Nephron (organoid): Measurements from ENCODE around the gene NINJ1.
"Not testable (repeated sequence)": the region's sequence is repeated elsewhere in the genome, so short reads cannot be mapped to it uniquely, and the experiment has no call there.

Experiments used
- H3K27ac Mint-ChIP-seq, 3 experiments: 2 replicates each; pipeline ENCODE4 v1.8.0; 2020; ENCODE audit warnings: mixed read lengths in 3 of 3, mild to moderate bottlenecking in 2 of 3, moderate library complexity in 1 of 3
- H3K27me3 Mint-ChIP-seq: 2 replicates; pipeline ENCODE4 v1.8.0; 2021; ENCODE audit warnings: low read depth, mild to moderate bottlenecking, moderate library complexity, mixed read lengths
- H3K36me3 Mint-ChIP-seq: 2 replicates; pipeline ENCODE4 v1.8.0; 2020; ENCODE audit warnings: low read depth, mixed read lengths
- H3K4me1 Mint-ChIP-seq: 2 replicates; pipeline ENCODE4 v1.8.0; 2020; ENCODE audit warnings: mixed read lengths
- H3K4me3 Mint-ChIP-seq, 3 experiments: 2 replicates each; pipeline ENCODE4 v1.8.0; 2020; ENCODE audit warnings: mild to moderate bottlenecking in 3 of 3, mixed read lengths in 3 of 3, moderate library complexity in 2 of 3
- H3K9me3 Mint-ChIP-seq: 2 replicates; pipeline ENCODE4 v1.8.0; 2020; ENCODE audit warnings: mixed read lengths
- CTCF ChIP-seq, 3 experiments: fragments of 200-600 bp; sonication (generic); IDR thresholded peaks; one replicate each; pipeline ENCODE4 v1.5.0; 2021; ENCODE audit warnings: antibody characterized with exemption in 3 of 3; ENCODE audit not compliant: unreplicated experiment in 3 of 3

The NINJ1 gene

DNA sequence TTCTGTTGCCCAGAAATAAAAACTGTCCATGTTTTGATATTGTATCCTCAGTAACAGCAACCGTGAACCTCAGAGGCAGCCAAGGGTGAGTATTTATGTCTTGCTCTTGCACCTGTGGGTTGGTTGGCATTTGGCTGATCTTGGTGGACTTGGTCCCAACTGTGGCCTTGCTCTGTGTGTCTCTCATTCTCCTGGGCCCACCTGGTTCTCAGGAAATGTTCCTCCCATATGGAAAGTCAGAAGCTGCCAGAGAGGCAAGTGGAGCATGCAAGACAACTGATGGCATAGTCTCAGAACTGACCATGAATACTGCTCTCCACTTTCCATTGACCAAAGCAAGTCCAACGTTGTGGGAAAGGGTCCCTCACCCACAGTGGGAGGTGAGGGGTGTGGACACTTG is 13.6 kb upstream of the NINJ1 start:
- no peak overlapping the region for H3K4me3 Mint-ChIP-seq
- H3K4me1 Mint-ChIP-seq = peaks cover 6% of the 10 kb centered on the region
- TF ChIP-seq CTCF (IDR thresholded peaks at IDR 0.05; ENCODE audit: unreplicated experiment in 3 of 3) = no peak
- peaks cover 5% of the 10 kb centered on the region for H3K27me3 Mint-ChIP-seq
- no peak overlapping the region for H3K27ac Mint-ChIP-seq
- H3K9me3 Mint-ChIP-seq = peaks cover 3% of the 10 kb centered on the region
- no peaks in the 10 kb centered on the region for H3K36me3 Mint-ChIP-seq

DNA sequence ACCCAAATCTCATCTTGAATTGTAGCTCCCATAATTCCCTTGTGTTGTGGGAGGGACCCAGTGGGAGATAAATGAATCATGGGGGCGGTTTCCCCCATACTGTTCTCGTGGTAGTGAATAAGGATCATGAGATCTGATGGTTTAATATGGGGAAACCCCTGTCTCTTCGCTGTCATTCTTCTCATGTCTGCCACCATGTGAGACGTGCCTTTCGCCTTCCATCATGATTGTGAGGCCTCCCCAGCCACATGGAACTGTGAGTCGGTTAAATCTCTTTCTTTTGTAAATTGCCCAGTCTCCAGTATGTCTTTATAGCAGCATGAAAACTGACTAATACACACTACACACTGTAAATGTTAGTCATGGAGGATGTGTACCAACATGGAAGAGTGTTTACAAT is 12.6 kb upstream of the NINJ1 start:
- H3K27me3 Mint-ChIP-seq, H3K4me1 Mint-ChIP-seq, H3K27ac Mint-ChIP-seq, H3K9me3 Mint-ChIP-seq, H3K36me3 Mint-ChIP-seq, H3K4me3 Mint-ChIP-seq: not testable (repeated sequence)

DNA sequence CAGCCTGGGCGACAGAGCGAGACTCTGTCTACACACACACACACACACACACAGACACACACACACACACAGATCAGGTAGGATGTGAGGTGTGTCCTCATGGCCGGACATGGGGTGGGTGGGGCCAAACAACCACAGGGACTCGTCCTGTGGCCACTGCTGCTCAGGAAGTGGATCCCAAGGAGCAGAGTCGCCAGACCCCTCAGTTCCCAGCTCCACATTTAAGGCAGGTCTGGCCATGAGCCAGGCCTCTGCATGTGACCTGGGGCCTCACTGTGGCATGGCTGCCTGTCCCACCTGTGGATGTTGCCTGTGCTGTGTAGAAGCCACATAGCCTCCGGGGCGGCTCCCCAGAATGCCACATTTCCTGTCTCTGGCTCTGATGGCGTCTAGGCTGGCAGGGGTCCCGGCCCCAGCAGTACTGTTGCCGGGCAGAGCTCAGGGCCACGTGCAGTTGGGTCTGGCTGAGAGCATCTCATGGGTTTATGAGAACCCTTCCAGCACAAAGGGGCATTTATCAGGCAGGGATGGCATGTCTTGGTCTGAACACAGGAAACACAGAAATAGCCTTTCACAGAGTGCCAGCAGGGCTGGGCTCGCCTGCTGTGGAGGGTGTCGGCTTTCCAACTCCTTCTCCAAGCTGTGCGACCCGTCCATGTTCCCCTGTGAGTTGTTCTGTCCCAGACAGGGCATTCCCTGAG is 9.9 kb upstream of the NINJ1 start:
- H3K27me3 Mint-ChIP-seq = peaks cover 5% of the 10 kb centered on the region
- TF ChIP-seq CTCF (IDR thresholded peaks at IDR 0.05; ENCODE audit: unreplicated experiment in 3 of 3) = no peak
- H3K27ac Mint-ChIP-seq = peak overlapping the region in 2 of 3 experiments; percentile 17 to 26
- H3K4me3 Mint-ChIP-seq = no peak overlapping the region
- H3K4me1 Mint-ChIP-seq = peaks cover 6% of the 10 kb centered on the region
- peaks cover 3% of the 10 kb centered on the region for H3K9me3 Mint-ChIP-seq
- no peaks in the 10 kb centered on the region for H3K36me3 Mint-ChIP-seq

- no peak for TF ChIP-seq CTCF (IDR thresholded peaks at IDR 0.05; ENCODE audit: unreplicated experiment in 3 of 3)
- Mint-ChIP-seq H3K4me3 (no peak overlapping the region), H3K4me1 (peaks cover 6% of the 10 kb centered on the region), H3K27ac (no peak overlapping the region), H3K27me3 (peaks cover 5% of the 10 kb centered on the region), H3K36me3 (no peaks in the 10 kb centered on the region), H3K9me3 (peaks cover 3% of the 10 kb centered on the region)
These were observed 7.9 kb upstream of the NINJ1 start for GRCh38 chr9:93141771-93142483.

DNA sequence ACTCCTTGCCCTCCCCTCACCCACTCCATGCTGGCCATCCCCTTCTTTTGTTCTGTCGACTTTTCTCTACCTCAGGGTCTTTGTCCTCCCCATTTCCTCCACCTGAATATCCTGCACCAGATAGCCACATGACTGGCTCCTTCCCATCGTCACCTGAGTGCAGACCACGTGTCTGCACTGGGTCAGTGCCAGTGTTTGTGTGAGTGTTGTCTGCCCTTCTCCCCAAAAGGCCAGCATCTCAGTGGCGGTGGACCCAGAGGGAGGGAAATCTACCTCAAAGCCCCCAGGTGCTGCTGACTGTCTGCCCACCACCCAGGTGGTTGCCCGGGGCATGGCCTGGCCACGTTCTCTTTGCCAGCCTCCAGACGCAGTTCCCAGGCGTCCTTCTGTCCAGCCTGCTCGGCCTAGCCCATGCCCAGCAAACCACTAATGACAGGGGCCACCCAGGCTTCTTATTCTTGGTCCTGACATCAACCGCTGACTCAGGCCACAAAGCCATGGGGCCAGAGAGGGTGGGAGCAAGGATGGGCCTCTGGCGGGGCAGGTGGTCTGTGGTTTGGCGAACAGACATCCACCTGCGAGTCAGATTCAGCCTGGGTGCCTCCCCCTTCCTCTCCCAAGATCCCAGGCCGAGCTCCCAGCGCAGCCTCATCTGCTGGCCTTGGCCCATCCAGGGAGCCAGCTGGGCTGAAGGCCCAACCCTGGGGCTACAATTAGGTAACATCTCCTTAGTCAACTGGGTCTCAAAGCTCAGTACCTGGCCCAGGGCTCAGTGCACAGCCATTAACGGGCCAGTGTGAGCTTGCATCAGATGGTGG is 5.5 kb upstream of the NINJ1 start:
- Mint-ChIP-seq H3K27ac (no peak overlapping the region), H3K36me3 (no peaks in the 10 kb centered on the region), H3K9me3 (no peaks in the 10 kb centered on the region), H3K27me3 (peaks cover 9% of the 10 kb centered on the region), H3K4me3 (no peak overlapping the region), H3K4me1 (peaks cover 16% of the 10 kb centered on the region)
- TF ChIP-seq CTCF (IDR thresholded peaks at IDR 0.05; ENCODE audit: unreplicated experiment in 3 of 3) = no peak

GRCh38 chr9:93138171-93138764 is 4.2 kb upstream of the NINJ1 start:
- no peak overlapping the region for H3K27ac Mint-ChIP-seq
- peak overlapping the region in 2 of 3 experiments; percentile 17 to 47 for H3K4me3 Mint-ChIP-seq
- H3K36me3 Mint-ChIP-seq = no peaks in the 10 kb centered on the region
- TF ChIP-seq CTCF (IDR thresholded peaks at IDR 0.05; ENCODE audit: unreplicated experiment in 3 of 3) = no peak
- peaks cover 5% of the 10 kb centered on the region for H3K27me3 Mint-ChIP-seq
- no peaks in the 10 kb centered on the region for H3K9me3 Mint-ChIP-seq
- peaks cover 13% of the 10 kb centered on the region for H3K4me1 Mint-ChIP-seq
